Activated T-cell treated with anti-CD3 and anti-CD28 coated beads, Interleukin-2, amount 50 U/mL, for 24 hours (primary cell): ENCODE data around the gene MARCHF3.
"Not testable (repeated sequence)": the region's sequence is repeated elsewhere in the genome, so short reads cannot be mapped to it uniquely, and the experiment has no call there.

Experiments used
- DNase-seq: peaks from one replicate; pipeline ENCODE4 v3.0.0-alpha.2; 2020
- H3K27ac Mint-ChIP-seq: 2 replicates; pipeline ENCODE4 v1.8.0; 2020; ENCODE audit warnings: mild to moderate bottlenecking, mixed read lengths
- H3K27me3 Mint-ChIP-seq: 2 replicates; pipeline ENCODE4 v1.8.0; 2020; ENCODE audit warnings: mixed read lengths
- H3K36me3 Mint-ChIP-seq: 2 replicates; pipeline ENCODE4 v1.8.0; 2020; ENCODE audit warnings: low read depth, mixed read lengths
- H3K4me1 Mint-ChIP-seq: 2 replicates; pipeline ENCODE4 v1.8.0; 2020; ENCODE audit warnings: low read depth, mixed read lengths
- H3K4me3 Mint-ChIP-seq: 2 replicates; pipeline ENCODE4 v1.8.0; 2020; ENCODE audit warnings: mild to moderate bottlenecking, moderate library complexity, mixed read lengths
- H3K9me3 Mint-ChIP-seq: 2 replicates; pipeline ENCODE4 v1.8.0; 2020; ENCODE audit warnings: mixed read lengths

The MARCHF3 gene

DNA sequence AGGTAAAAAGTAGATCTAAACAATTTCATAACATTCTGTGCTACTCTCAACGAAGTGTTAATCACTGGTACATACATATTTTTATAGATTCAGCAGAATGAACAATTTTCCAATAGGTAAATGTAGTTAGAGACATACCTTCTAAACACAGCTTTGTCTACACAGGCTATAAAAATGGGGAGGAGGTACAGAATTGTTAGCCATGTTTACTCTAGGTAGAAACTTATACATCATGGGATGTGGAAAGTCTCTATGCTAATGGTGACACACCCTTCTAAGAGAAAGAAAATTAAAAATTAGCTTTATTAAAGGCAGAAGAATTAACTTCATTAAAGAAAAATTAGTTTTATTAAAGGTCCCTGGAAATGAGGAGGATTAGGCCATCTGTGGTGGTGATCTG is 31.2 kb upstream of the MARCHF3 start:
- no peak for DNase-seq
- peaks cover 9% of the 10 kb centered on the region for H3K4me1 Mint-ChIP-seq
- no peaks in the 10 kb centered on the region for H3K9me3 Mint-ChIP-seq
- no peaks in the 10 kb centered on the region for H3K27me3 Mint-ChIP-seq
- H3K4me3 Mint-ChIP-seq = no peak overlapping the region
- peaks cover 27% of the 10 kb centered on the region for H3K36me3 Mint-ChIP-seq
- no peak overlapping the region for H3K27ac Mint-ChIP-seq

DNA sequence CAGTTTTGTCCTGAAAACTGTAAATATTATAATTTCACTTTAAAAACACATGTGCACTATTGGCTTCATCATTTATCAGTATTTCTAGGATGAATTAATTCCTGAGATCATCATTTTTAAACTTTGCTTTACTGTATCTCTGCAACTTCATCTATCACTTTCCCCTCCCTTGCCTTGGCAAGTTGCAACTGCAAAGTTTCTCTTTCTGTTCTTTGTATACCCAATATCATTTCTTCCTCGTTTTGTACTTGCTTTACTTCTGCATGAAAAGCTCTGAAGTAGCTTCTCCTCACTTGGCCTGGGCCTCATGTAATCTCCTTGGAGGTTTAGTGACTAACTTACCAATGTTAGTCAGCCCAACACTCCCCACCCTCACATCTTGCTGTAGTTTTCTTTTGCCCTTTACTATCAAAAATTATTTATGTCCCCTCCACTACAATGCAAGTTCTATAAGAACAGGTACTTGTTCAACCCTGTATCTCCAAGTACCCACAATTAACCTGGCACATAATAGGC is 30.2 kb upstream of the MARCHF3 start:
- Mint-ChIP-seq H3K27me3 (no peaks in the 10 kb centered on the region), H3K4me3 (no peak overlapping the region), H3K9me3 (no peaks in the 10 kb centered on the region), H3K27ac (no peak overlapping the region), H3K36me3 (peaks cover 37% of the 10 kb centered on the region), H3K4me1 (peaks cover 9% of the 10 kb centered on the region)
- no peak for DNase-seq

DNA sequence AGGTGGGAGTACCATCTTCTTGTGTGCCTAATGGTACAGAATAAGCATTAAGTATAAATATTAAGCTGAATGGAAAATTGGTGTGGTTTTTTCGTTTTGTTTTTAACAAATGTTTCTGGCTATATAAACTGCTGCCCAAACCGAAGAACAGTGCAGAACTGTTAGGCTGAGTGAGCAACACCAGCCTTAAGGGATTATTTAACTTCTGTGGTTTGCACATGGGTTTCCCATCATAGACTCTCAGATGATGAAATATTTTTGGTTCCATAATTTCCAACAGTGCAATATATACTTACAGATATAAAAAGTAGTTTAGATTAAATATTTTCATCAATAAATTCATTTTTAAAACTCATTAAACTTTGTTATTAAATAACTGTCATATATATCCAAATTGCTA is 26.5 kb upstream of the MARCHF3 start:
- Mint-ChIP-seq H3K36me3 (peaks cover 58% of the 10 kb centered on the region), H3K27ac (no peak overlapping the region), H3K9me3 (no peaks in the 10 kb centered on the region), H3K4me1 (peaks cover 9% of the 10 kb centered on the region), H3K4me3 (no peak overlapping the region), H3K27me3 (no peaks in the 10 kb centered on the region)
- no peak for DNase-seq

DNA sequence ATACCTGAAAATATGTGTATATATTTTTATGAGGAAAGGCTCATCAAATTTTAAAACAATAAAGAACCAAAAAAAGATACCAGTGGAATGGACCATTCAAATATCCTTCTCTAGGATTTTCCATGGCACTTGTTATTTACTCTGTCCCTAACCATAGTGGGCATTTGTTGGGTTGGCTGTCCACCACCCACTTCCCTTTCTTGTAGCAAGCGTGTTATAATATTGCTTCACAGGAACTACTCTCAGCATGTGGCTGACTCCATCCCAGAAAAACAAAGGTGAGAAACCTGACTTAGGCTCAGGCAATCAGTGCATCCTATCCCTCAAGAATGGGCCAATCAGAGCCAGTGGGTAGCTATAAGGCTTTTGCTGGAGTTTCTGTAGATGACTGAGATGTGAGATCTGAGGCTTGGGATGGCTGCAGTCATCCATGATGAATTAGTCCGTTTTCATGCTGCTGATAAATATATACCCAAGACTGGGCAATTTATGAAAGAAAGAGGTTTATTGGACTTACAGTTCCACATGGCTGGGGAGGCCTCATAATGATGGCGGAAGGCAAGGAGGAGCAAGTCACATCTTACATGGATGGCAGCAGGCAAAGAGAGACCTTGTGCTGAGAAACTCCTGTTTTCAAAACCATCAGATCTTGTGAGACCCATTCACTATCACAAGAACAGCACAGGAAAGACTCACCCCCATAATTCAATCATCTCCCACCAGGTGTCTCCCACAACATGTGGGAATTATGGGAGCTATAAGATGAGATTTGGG is 25.7 kb upstream of the MARCHF3 start:
- Mint-ChIP-seq H3K27me3 (no peaks in the 10 kb centered on the region), H3K36me3 (peaks cover 60% of the 10 kb centered on the region), H3K4me1 (peaks cover 8% of the 10 kb centered on the region), H3K27ac (no peak overlapping the region), H3K4me3 (no peak overlapping the region), H3K9me3 (no peaks in the 10 kb centered on the region)
- no peak for DNase-seq

DNA sequence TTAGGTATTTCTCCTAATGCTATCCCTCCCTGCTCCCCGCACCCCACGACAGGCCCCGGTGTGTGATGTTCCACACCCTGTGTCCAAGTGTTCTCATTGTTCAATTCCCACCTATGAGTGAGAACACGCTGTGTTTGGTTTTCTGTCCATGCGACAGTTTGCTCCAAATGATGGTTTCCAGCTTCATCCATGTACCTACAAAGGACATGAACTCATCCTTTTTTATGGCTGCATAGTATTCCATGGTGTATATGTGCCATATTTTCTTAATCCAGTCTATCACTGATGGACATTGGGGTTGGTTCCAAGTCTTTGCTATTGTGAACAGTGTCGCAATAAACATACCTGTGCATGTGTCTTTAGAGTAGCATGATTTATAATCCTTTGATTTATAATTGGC is 23.2 kb upstream of the MARCHF3 start:
- not testable (repeated sequence) for H3K27ac Mint-ChIP-seq, H3K4me1 Mint-ChIP-seq, H3K27me3 Mint-ChIP-seq, H3K9me3 Mint-ChIP-seq, DNase-seq, H3K4me3 Mint-ChIP-seq
- peaks cover 52% of the 10 kb centered on the region for H3K36me3 Mint-ChIP-seq

DNA sequence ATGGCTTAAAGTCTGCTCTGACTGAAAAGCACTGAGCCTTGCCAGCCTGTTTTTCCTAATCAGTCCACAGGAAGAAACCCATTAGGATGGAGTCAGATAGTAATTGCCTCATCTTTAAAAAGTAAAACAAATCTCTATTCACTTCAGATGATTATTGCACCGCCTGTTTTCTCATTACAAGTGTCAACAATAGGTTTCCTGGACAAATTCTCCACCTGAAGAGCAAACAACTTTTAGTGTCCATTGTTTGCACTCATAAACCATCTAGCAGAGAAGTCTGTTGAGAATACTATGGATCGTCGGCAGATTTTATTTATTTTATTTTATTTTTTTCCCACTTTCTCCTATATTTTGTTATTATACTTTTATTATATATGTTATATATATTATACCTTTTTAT is 22.7 kb upstream of the MARCHF3 start:
- no peak overlapping the region for H3K27ac Mint-ChIP-seq
- no peak overlapping the region for H3K4me3 Mint-ChIP-seq
- no peaks in the 10 kb centered on the region for H3K27me3 Mint-ChIP-seq
- DNase-seq = no peak
- H3K9me3 Mint-ChIP-seq = no peaks in the 10 kb centered on the region
- peaks cover 47% of the 10 kb centered on the region for H3K36me3 Mint-ChIP-seq
- no peaks in the 10 kb centered on the region for H3K4me1 Mint-ChIP-seq

DNA sequence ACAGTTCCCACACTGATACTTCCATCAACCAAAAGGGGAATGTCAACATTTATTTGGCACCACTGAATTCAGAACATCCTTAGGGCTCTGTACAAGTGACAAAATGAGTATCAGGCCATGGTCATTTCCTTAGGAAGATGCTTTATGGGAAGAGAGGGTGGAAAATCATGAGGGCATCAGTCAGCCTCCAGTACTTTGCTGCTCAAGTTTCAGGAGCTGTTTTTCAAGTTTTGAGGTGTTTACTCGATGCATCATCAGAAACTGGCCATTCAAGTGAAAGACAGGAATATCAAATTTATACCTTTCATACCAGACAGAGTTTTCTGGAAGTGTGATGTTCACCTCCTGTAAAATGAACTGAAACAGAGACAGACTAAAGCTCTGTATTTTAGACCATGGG is 21.2 kb upstream of the MARCHF3 start:
- Mint-ChIP-seq H3K9me3 (no peaks in the 10 kb centered on the region), H3K27me3 (no peaks in the 10 kb centered on the region), H3K4me3 (no peak overlapping the region), H3K27ac (no peak overlapping the region), H3K36me3 (peaks cover 36% of the 10 kb centered on the region), H3K4me1 (no peaks in the 10 kb centered on the region)
- DNase-seq = no peak

DNA sequence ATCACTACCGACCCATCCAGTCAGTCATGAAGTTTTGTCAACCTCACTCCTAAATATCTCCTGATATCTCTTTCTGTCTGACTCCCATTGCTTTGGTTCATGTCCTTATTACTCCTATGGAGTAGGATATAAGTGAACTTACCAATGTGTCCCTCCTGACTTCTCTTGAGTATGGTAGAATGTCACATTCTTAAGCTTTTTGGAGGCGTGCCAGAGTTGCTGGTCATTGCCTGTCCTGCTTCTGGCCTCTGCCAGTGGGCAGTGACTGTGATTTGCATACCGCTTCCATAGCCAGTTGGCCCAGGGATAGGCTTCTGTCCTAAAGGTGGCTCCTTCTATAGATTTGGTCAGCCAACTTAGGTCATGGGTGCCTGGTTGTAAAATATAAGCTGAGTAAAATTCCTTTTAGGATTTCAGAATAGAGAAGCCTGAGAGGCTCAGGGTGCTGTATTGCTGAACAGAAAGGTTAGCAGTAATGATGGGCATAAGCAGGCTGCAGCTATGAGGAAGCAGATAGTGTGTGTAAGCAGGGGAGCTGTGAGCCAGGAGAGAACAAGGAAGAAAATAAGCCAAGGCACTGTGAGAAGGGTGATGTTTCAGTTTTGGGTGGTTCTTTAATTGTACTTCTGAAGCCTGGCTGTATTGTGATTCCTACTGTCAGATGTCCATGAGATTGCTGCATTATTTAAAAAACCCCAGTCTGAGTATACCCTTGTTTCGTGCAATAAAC is 16.1 kb upstream of the MARCHF3 start:
- H3K27me3 Mint-ChIP-seq = no peaks in the 10 kb centered on the region
- no peaks in the 10 kb centered on the region for H3K36me3 Mint-ChIP-seq
- no peaks in the 10 kb centered on the region for H3K9me3 Mint-ChIP-seq
- H3K27ac Mint-ChIP-seq = no peak overlapping the region
- H3K4me3 Mint-ChIP-seq = no peak overlapping the region
- no peak for DNase-seq
- no peaks in the 10 kb centered on the region for H3K4me1 Mint-ChIP-seq

DNA sequence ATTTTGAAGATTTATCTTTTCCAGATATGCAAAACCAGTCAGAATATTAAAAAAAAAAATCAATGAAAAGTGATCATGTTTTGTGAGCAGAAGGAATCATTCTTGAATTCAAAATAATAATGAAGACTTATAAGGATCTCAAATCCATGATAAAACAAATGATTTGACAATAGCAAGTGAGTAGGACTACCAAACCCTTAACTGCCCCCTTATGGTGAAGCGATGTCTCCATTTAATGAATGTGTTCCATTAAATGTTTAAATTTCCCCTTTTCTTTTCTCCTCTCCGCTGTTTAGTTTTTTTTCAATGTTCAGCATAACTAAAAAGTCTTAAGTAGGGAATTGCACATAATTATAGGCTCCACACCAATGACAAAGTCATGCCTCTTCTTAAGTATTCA is 12.2 kb upstream of the MARCHF3 start:
- Mint-ChIP-seq H3K4me1 (no peaks in the 10 kb centered on the region), H3K4me3 (no peak overlapping the region), H3K27ac (no peak overlapping the region), H3K36me3 (no peaks in the 10 kb centered on the region), H3K27me3 (no peaks in the 10 kb centered on the region), H3K9me3 (no peaks in the 10 kb centered on the region)
- no peak for DNase-seq

DNA sequence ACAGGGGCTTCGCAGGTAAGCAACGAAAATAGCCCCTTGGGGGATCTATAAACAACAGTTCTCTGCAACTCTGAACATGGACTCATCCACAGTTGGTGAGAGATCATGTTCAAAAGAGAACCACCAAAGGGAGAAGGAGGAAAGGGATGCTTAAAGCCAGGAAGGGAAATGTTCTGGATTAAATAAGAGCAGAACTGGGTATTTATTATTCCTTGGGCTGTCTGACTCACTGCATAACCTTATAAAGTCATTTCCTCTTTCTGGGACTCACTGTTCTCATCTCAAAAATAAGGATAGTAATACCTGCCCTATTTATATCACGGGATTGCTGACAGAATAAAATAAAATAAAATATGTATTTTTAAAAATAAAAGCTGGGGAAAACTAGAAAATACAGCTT is 11.2 kb upstream of the MARCHF3 start:
- Mint-ChIP-seq H3K27me3 (no peaks in the 10 kb centered on the region), H3K36me3 (no peaks in the 10 kb centered on the region), H3K4me3 (no peak overlapping the region), H3K9me3 (no peaks in the 10 kb centered on the region), H3K27ac (no peak overlapping the region), H3K4me1 (no peaks in the 10 kb centered on the region)
- DNase-seq = no peak

DNA sequence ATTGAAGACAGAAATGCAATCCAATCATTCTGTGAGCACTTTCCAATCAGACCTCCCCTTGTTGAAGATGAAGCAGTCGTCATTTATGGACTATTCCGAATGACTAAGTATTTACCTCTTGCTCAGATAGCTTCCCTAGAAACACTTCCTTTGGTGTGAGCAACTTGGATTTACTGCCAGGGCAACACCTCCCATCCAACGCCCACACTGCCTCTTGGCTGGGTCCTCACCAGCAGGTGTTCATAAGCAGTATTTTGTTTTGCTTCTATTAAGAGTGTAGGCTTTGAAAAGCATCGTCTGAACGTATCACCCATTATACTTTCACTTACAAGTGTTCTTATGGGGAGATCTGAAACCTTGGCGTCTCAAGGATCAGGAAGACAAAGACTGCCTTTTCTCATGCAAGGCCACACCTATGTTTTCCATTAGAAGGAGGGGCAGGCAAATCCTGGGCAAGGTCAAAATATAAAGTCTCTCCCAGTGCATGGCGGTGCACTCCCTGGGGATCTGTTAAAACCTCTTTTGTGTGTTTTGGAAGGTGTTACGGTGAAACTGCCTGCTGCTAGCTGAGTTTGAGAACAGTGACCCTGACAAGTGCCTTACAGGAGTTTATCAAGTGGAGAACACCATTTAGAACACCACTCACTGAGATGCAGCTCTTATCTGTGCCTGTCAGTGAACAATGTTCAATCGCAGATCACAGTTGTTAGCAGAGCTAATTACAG is 10.6 kb upstream of the MARCHF3 start:
- H3K9me3 Mint-ChIP-seq = no peaks in the 10 kb centered on the region
- H3K27ac Mint-ChIP-seq = no peak overlapping the region
- no peak for DNase-seq
- no peak overlapping the region for H3K4me3 Mint-ChIP-seq
- H3K27me3 Mint-ChIP-seq = peaks cover 3% of the 10 kb centered on the region
- H3K4me1 Mint-ChIP-seq = no peaks in the 10 kb centered on the region
- H3K36me3 Mint-ChIP-seq = no peaks in the 10 kb centered on the region

DNA sequence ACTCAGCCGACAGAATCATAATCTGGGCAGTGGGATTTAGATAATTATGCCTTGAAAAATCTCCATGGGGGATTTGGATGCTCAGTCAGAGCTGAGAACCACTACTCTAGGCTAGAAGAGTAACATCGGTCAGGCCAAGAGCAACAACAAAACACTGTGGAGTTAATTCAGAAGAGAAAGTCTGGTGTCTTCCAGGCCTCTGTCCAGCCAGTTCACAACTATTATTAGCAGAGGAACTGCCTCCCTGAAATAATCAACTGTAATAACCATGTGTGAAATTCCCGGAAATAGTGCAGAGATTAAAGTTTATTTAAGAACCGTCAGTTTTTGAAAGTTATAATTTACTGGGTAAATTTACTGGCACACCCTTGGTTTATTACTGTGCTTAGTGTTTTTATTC is 8.2 kb upstream of the MARCHF3 start:
- Mint-ChIP-seq H3K4me3 (no peak overlapping the region), H3K27me3 (peaks cover 9% of the 10 kb centered on the region), H3K36me3 (no peaks in the 10 kb centered on the region), H3K9me3 (no peaks in the 10 kb centered on the region), H3K4me1 (no peaks in the 10 kb centered on the region), H3K27ac (no peak overlapping the region)
- DNase-seq = no peak

DNA sequence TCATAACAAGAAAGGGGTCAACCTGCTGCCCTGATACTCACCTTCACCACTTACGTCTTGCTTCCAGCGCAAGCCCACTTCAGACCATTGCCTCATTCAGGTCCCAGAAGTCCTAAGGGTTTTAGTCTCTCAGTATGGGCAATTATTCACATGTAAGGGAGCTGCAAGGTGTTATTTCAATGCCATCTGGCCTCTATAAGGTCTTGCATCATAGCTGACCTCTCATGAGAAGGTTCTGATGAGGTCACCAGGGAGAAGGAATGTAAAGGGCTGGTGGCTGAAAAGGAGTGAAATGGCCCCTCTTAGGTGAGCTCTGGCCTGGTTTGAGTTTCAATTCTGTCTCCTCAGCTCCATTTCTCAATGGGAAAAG is 1.5 kb upstream of the MARCHF3 start:
- peaks cover 27% of the 10 kb centered on the region for H3K27me3 Mint-ChIP-seq
- H3K4me3 Mint-ChIP-seq = peak overlapping the region; percentile 89
- peaks cover 2% of the 10 kb centered on the region for H3K36me3 Mint-ChIP-seq
- peaks cover 21% of the 10 kb centered on the region for H3K4me1 Mint-ChIP-seq
- H3K9me3 Mint-ChIP-seq = no peaks in the 10 kb centered on the region
- no peak for DNase-seq
- no peak overlapping the region for H3K27ac Mint-ChIP-seq

DNA sequence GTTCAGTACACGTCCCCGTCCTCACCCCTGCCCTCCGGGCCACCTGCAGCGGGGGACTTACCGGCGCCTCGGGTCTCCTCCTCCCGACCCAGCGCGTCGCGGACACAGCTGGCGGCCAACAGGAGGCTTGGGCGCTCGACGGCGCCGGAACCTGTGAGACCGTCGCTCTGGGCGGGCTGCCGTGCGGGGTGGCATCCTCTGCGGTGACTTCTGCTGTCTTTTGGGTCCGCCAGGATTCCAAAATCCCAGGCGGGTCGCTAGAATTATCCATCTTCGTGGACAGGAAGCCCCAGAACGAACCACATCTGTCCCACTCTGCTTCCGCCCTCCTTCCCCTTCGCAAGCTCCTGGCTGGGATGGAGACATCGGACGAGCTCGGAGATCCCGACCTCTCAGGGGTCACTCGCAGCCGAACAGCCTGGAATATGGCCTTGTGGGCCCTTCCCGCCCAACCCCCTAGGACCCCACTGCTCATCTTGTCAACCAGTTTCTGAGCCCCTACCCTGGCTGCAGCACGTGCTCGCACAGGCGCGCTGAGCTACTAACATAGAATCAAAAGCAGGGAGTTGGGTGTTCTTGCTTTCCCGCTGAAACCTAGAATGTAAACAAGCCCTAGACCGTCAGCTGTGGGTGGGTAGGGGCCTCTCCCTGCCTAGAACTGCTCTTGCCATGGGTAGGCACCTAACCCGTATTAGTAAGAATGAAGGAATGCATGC is 947 bp upstream of the MARCHF3 start:
- peaks cover 2% of the 10 kb centered on the region for H3K36me3 Mint-ChIP-seq

More for the DNA sequence above, 947 bp upstream of the MARCHF3 start:
- Mint-ChIP-seq H3K9me3 (no peaks in the 10 kb centered on the region), H3K27ac (peak overlapping the region; percentile 69), H3K4me3 (peak overlapping the region; percentile 89), H3K4me1 (peaks cover 21% of the 10 kb centered on the region), H3K27me3 (peaks cover 27% of the 10 kb centered on the region)
- DNase-seq = peak; percentile 42
